ENCODE measurements around the gene CHD2.

DNA sequence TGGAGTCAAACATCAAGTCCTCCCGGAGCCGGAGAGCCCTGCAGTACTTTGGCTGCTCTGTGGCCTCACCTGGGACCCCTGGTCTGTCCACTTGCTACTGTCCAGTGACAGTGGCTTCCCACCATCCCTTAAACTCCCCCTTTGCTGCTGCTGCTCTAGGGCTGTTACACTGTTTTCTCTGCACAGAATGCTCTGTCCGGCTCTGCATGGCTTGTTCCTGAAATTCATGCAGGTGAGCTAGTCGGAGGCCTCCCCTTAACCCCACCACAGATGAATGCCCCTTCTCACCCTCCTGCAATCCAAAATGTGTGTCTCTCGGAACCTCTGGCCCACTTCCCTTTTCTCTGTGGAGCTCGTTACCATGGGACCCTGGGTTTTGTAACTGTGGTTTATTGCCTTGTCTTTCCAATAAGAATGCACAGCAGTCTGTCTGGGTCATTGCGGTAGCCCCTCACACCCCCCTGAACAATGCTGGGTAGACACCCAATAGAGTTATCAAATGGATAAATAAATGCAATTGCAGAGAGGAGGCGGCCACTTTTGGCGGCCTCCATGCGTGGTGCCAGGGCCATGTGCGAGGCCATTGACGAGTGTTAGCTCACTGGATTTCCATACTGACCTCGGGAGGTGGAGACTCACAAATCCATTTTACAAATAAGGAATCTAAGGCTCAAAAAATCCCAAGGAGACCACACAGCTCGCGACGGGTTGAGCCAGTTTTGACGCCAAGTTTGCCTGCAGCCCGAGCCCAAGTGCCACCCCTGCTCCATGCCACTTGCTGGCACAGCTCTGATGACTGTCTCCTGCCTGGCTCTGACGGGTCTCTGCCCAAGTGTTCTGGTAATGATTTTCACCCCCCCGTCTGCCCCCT, 140.4 kb downstream of the CHD2 start:
- TF ChIP-seq POU6F1 (CRISPR knock-in tag; IDR thresholded peaks at IDR 0.05; ENCODE audit: borderline replicate concordance, low read depth) (no peak), ZNF70 (CRISPR knock-in tag; IDR thresholded peaks at IDR 0.05) (no peak), RARB (CRISPR knock-in tag; IDR thresholded peaks at IDR 0.05) (no peak), ZC3H10 (CRISPR knock-in tag; IDR thresholded peaks at IDR 0.05) (no peak), TOX (CRISPR knock-in tag; IDR thresholded peaks at IDR 0.05; ENCODE audit: borderline replicate concordance) (no peak), ZFP3 (CRISPR knock-in tag; IDR thresholded peaks at IDR 0.05) (no peak), ZFP30 (CRISPR knock-in tag; IDR thresholded peaks at IDR 0.05) (no peak), ZNF8 (CRISPR knock-in tag; IDR thresholded peaks at IDR 0.05) (no peak), ISL1 (CRISPR knock-in tag; IDR thresholded peaks at IDR 0.05) (no peak)
